ENCODE results near the gene RPL10. TPM values are rescaled to one million over a fixed set of nuclear protein-coding genes. Genes with fewer than 3 reads are reported as not detected.
A peak's percentile ranks its signal among the peaks of the same experiment; 100 is the strongest.

RPL10 gene
- total RNA-seq, 3 donors from 2014 or later = 3,297 to 3,503 (median 3,452) TPM

DNA sequence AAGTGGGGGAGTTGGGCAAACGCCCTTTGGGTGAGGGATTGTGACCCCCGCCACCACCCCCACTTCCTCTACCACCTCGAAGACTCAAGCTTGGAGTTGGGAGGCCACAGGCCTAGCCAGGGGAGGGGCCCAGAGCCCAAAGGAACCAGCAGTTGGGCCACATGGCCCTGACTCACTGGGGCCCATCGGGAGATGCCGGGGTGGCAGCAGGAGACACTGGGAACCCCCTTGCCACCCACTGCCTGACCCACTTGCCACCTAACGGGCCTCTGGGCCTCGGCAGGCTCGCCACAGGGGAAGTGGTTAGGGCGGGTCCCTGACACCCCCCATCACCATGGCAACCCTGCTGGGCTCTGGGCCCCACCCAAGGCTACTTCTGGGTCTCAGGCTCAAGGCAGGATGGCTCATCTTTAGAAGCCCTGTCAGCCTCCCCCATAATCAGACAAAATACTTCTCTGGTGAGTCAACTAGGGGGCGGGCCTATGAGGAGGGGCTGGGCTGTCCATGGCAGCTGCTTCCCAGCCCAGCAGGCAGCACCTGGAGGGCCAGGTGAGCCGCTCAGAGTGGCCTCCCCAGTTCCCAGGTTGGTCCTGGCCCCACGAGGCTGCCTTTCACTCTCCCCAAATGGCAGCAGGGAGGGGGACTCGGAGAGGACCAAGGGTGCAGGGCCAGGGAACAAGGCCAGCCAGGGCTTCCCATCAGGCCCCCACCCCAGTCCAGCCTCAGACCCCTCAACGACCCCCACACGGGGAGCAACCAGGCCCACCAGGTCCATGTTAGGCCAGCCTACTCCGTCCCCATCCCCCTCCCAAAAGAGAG lies 29.3 kb upstream of the RPL10 start:
- H3K4me3 Mint-ChIP-seq = peak overlapping the region; percentile 94
- peaks cover 27% of the 10 kb centered on the region for H3K4me1 Mint-ChIP-seq (ENCODE audit: low read depth)
- no peaks in the 10 kb centered on the region for H3K27me3 Mint-ChIP-seq (ENCODE audit: low read depth)
- peaks cover 5% of the 10 kb centered on the region for H3K36me3 Mint-ChIP-seq (ENCODE audit: insufficient read depth)
- no peaks in the 10 kb centered on the region for H3K9me3 Mint-ChIP-seq
- ATAC-seq = peak; percentile 53 to 60
- DNase-seq = peak; percentile 90

DNA sequence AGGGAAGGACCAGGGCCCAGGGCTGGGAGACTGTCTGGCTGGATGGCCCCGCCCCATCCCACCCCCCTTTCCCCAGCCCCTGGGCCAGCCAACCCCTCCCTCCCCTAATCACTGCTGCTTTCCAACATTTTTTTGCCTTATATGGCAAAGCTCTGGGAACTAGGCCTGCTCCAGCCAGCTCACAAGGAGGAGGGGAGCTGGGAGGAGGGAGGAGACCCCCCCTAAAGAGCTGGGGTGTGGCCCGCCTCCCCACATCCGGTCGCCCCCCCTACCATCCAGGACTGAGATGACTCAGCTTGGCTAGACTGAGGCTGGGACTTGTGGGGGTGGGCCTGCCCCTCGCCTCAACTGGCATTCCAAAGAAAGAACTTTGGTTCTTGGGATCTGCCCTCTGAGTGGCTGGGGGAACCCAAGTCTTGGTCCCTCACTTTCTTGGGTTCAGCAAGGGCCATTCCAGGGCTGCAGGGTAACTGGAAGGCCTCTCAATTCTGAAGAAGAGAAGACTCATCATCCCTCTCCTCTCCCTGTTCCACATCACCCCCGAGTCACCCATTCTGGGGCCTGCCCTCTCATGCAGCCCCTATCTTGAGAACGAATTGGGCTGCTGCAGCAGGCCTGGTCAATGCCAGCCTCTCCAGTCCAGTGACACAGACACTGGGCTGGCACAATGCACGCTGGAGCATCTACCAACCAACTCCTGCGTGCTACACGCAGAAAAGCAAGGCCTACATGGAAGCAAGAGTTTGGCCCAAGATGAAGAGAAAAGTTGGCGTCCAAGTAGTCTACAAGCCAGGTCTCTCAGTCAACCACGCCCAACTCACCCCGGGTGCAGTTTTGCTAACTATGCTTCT lies 28.5 kb upstream of the RPL10 start:
- Mint-ChIP-seq H3K4me1 (ENCODE audit: low read depth) (peaks cover 27% of the 10 kb centered on the region), H3K4me3 (peak overlapping the region; percentile 94), H3K9me3 (no peaks in the 10 kb centered on the region), H3K36me3 (ENCODE audit: insufficient read depth) (peaks cover 5% of the 10 kb centered on the region), H3K27me3 (ENCODE audit: low read depth) (no peaks in the 10 kb centered on the region)
- ATAC-seq (peak; percentile 13), DNase-seq (peak; percentile 69)

DNA sequence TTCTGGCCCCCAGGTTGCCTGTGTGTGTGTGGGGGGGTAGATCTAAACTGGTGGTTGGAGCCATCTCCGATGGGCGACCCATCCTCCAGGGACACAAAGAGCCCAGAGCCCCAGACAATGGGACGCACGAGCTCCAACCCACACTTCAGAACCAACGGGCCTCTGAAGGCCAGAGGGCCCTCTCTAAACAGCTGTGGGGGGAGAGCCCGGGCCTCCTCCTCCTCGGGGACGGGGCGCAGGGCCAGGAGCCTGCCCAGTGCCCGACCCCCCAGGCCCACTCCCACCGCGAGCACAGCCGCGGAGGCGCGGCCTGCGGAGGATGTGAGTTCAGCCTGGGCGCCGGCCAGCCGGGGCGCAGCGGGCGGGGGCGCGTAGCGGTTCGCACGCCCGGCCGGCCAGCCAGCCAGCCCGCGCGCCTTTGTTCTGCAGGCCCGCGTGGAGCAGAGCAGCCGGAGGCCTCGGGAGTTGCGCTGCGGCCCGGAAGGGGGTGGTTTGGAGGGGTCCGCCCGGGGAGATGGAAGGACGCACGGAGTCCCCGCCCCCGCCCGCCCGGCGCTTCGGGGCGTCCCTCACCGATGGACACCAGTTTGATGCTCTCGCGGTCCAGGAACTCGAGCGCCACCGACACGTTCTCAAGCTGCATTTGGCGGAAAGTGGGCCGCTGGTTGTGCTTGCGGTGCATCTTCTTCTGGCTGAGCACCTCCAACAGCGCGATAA lies 27.7 kb upstream of the RPL10 start:
- H3K4me3 Mint-ChIP-seq = peak overlapping the region; percentile 94
- no peaks in the 10 kb centered on the region for H3K27me3 Mint-ChIP-seq (ENCODE audit: low read depth)
- peaks cover 5% of the 10 kb centered on the region for H3K36me3 Mint-ChIP-seq (ENCODE audit: insufficient read depth)
- H3K4me1 Mint-ChIP-seq (ENCODE audit: low read depth) = peaks cover 32% of the 10 kb centered on the region
- no peak for DNase-seq
- H3K9me3 Mint-ChIP-seq = no peaks in the 10 kb centered on the region
- ATAC-seq = no peak

DNA sequence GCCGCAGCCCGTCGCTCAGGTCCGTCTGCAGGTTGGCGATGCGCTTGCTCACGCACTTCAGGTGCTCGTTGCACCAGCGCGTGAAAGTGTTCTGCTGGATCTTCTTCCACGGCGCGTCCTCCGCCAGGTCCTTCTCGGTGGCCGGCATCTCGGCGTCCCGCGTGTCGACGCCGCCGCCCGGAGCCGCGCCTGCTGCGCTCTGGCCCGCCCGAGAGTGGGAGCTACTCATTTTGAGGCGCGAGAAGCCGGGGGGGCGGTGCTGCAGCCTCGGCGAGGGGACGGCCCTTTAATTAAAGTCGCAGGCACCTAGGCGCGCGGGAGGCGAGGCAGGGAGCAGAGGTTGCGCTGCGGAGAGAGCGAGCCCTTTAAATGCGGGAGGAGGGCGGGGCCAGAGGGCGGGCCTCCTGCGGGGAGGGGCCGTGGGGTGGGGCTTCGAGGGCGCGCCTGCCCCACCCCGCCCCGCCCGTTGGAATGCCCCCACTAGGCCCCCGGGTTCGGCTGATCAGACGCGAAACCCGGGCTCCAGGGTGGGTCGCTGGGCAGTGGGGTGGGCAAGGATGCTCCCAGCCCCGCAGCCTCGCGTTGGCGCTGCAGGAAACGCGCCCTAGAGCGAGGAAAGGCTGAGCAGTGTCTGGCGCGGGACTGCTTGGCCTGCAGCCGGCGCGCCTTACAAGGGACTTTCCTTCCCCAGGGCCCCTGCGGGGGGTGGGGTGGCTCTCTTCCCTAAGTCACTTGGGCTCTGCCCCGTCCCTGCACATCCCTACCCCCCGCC lies 27.0 kb upstream of the RPL10 start:
- Mint-ChIP-seq H3K36me3 (ENCODE audit: insufficient read depth) (peaks cover 5% of the 10 kb centered on the region), H3K4me1 (ENCODE audit: low read depth) (peaks cover 30% of the 10 kb centered on the region), H3K4me3 (peak overlapping the region; percentile 81), H3K9me3 (no peaks in the 10 kb centered on the region), H3K27me3 (ENCODE audit: low read depth) (no peaks in the 10 kb centered on the region)
- peak; percentile 91 for DNase-seq
- ATAC-seq = peak; percentile 58 to 68

DNA sequence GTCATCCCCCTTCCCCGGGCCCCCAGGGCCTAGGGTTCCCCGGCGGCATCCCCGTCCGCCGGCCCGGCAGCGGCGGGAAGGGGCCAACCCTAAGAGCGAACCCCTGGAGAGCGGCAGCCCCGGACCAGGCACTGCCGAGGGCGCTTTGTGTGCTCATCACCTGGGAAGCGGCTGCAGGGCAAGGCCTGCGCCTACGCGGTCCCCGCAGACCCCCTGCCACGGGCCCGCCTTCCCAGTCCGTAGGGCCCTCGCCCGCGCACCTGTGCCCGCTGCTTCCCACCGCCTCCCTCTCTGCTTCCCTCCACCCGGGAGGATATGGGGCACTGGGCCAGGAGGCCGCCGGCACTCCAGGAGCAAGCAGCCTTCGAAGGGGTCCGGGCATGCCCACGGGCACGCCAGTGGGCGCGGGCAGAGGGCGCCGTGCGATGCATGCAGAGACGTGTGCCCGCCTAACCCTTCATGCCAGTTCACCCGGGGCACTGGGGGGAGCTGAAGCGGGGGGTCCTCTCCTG lies 26.3 kb upstream of the RPL10 start:
- peak in 1 of 2 donors; percentile 0 for ATAC-seq
- Mint-ChIP-seq H3K4me3 (peak overlapping the region; percentile 75), H3K36me3 (ENCODE audit: insufficient read depth) (peaks cover 5% of the 10 kb centered on the region), H3K27me3 (ENCODE audit: low read depth) (no peaks in the 10 kb centered on the region), H3K9me3 (no peaks in the 10 kb centered on the region), H3K4me1 (ENCODE audit: low read depth) (peaks cover 28% of the 10 kb centered on the region)
- DNase-seq = no peak

DNA sequence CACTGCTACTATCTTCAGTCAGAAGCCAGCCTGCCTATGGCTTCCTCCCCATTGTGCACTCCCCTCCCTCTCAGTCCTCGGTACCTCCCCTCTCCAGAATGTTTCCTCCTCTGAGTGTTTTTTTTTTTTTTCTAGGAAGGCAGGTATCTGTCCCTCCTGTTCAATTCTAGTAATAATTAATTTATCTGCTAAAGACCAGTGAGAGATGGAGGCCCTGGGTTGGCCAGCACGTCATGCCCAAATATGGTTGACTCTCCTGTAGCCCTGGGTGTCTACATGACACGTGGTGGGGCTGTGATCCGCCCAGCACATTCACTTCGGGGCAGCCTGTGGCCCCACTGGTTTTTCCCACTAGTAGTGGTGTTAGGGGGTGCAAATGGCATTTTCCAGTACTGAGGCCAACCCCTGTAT lies 25.6 kb upstream of the RPL10 start:
- peaks cover 28% of the 10 kb centered on the region for H3K4me1 Mint-ChIP-seq (ENCODE audit: low read depth)
- ATAC-seq (no peak), DNase-seq (no peak)
- H3K36me3 Mint-ChIP-seq (ENCODE audit: insufficient read depth) = peaks cover 5% of the 10 kb centered on the region
- H3K27me3 Mint-ChIP-seq (ENCODE audit: low read depth) = no peaks in the 10 kb centered on the region
- H3K4me3 Mint-ChIP-seq = peak overlapping the region; percentile 75
- H3K9me3 Mint-ChIP-seq = no peaks in the 10 kb centered on the region

DNA sequence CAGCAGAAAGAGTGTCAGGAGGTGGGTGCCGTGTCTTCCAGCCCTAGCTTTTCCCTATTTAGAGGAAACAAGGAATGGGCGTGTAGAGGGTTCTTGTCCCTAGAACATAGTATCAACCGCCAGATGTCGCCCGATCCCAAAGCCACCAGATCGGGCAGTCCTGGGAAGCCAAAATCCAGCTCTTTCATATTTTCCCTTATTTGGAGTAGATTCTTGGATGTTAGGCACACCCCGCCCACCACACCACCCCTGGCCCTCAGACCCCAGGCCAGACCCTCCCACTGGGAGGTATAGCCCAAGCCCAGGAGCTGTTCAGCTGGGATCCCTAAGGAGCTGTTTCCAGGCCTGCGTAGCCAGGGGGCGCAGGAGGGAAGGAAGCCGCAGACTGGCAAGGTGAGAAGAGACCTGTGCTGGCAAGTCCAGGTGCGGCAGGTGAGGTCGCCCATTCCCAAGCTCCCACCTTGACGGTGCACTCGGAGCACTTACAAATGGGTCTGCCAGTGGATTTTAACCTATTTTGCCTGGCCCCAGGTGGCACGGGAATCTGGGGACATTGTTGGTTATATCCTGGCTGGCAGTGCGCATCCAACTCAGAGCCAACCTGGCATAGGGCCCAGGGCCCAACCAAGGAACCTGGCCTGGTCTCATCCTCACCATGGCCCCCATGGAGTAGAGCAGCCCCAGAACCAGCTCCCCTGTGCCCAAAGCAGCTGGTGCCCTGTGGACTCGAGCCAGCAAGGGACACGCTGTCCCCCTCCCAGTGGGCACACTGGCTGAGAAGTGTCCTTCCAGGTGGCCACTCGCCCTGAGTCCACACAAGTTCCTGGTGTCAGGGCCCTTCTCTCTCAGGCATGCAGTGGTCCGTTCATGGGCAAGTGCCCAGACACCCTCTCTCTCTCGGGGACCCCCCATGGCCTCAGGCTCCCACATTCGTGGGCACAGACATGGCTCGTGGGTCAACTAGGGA lies 24.6 kb upstream of the RPL10 start:
- ATAC-seq = no peak
- DNase-seq = no peak
- no peaks in the 10 kb centered on the region for H3K9me3 Mint-ChIP-seq
- H3K27me3 Mint-ChIP-seq (ENCODE audit: low read depth) = no peaks in the 10 kb centered on the region
- peak overlapping the region; percentile 68 for H3K4me3 Mint-ChIP-seq
- peaks cover 2% of the 10 kb centered on the region for H3K36me3 Mint-ChIP-seq (ENCODE audit: insufficient read depth)
- H3K4me1 Mint-ChIP-seq (ENCODE audit: low read depth) = peaks cover 23% of the 10 kb centered on the region

DNA sequence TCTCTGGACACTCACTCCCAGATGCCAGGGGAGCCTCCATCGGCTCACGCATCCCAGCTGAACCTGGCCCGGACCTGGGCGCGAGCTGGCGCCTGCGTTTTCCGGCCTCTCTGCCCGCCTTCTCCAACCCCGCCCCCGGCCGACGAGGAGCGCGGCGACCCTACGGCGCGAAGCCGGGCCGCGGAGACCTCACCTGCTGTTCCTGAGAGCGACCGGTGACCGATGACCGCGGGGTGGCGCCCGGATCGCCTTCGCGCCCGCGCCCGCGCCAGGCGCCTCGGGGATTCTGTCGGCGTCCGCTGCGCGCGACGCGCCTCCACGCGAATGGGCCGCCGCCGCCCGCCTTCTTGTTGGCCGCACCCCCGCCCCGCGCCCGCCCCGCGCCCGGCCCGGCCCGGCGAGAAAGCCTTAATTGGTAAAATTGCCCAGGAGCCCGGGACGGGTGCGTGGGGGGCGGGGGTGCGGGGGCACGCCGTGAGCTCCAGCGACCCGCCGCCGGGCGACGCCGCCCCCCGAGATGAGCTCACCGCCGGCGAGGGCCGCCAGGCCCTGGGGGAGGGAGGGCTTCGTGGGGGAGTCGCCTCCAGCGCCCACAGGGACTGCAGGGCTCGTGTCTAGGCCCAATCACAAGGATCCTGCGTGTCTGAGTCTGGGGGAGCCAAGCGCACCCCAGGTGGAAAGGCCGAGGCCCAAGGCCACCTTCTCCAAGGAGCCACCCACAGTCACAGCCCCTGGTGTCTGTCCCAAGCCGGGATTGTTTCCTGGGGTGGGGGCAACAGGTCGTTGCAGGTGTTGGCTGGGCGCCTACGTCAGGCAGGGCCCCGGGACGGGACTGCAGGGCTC lies 23.6 kb upstream of the RPL10 start, which contains the start of gene FLNA:
TSS of gene FLNA (minus strand) at position 322 of the 843 bp plus-strand sequence. CDS start 3,389 bp downstream, outside the sequence.
- no peak for DNase-seq
- no peak for ATAC-seq
- Mint-ChIP-seq H3K4me3 (peak within 1 kb of the TSS; percentile 68), H3K4me1 (ENCODE audit: low read depth) (peaks cover 23% of the 10 kb centered on the region), H3K27me3 (ENCODE audit: low read depth) (no peaks in the 10 kb centered on the region), H3K36me3 (ENCODE audit: insufficient read depth) (peaks cover 2% of the 10 kb centered on the region), H3K9me3 (no peaks in the 10 kb centered on the region)

DNA sequence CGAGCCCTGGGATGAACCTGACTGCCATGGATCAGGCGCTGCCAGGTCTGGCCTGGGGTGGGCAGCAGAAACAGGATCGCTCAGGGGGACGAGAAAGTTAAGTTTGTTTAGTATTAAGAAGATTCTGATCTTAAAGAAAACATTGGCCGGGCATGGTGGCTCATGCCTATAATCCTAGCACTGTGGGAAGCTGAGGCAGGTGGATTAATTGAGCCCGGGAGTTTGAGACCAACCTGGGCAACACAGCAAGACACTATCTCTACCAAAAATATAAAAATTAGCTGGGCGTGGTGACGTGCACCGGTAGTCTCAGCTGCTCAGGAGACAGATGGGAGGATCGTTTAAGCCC lies 23.0 kb upstream of the RPL10 start:
- H3K4me3 Mint-ChIP-seq = no peak overlapping the region
- H3K27me3 Mint-ChIP-seq (ENCODE audit: low read depth) = no peaks in the 10 kb centered on the region
- ATAC-seq (no peak), DNase-seq (no peak)
- H3K36me3 Mint-ChIP-seq (ENCODE audit: insufficient read depth) = peaks cover 2% of the 10 kb centered on the region
- H3K9me3 Mint-ChIP-seq = no peaks in the 10 kb centered on the region
- peaks cover 23% of the 10 kb centered on the region for H3K4me1 Mint-ChIP-seq (ENCODE audit: low read depth)

DNA sequence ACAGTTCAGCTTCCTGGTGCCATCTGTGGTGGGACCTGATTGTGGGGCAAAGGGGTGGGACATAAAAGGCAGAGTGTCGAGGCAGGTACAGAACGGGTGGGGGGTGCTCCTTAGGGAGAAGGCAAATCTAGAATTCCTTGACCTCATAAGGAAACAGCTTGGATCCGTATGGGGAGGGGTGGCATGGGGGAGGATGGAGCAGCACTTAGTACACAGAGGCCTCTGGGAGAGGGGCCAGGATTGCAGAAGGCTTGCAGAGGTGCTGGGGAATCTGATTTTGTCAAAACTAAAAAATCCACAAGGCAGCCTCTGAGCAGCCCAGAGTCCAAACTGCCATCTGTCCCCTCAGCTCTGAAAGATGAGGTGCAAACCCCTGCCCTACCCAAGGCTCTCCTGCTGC lies 21.4 kb upstream of the RPL10 start:
- ATAC-seq = no peak
- Mint-ChIP-seq H3K9me3 (no peaks in the 10 kb centered on the region), H3K4me3 (no peak overlapping the region), H3K36me3 (ENCODE audit: insufficient read depth) (peaks cover 2% of the 10 kb centered on the region), H3K4me1 (ENCODE audit: low read depth) (peaks cover 25% of the 10 kb centered on the region), H3K27me3 (ENCODE audit: low read depth) (no peaks in the 10 kb centered on the region)
- no peak for DNase-seq

DNA sequence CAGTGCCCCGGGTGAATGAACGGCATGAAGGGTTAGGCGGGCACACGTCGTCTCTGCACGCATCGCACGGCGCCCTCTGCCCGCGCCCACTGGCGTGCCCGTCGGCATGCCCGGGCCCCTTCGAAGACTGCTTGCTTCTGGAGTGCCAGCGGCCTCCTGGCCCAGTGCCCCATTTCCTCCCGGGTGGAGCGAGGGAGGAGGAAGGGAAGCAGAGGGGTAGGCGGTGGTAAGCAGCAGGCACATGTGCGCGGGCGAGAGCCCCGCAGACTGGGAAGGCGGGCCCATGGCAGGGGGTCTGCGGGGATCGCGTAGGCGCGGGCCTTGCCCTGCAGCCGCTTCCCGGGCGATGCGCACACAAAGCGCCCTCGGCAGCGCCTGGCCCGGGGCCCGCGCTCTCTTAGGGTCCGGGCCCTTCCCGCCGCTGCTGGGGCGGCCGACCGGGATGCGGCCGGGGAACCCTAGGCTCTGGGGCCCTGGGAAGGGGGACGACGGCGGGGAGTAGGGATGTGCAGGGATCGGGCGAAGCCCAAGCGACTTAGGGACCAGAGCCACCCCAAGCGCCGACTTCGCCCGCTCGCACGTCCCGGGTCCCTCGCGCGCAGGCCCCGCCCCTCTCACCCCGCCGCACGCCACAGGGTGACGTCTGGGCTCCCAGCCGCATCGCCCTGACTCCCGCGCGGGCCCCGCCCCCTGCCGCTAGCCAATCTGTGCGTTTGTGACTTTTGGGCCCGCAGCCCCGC lies 19.9 kb upstream of the RPL10 start:
- peaks cover 16% of the 10 kb centered on the region for H3K4me1 Mint-ChIP-seq (ENCODE audit: low read depth)
- peak; percentile 1 for ATAC-seq
- H3K9me3 Mint-ChIP-seq = no peaks in the 10 kb centered on the region
- H3K4me3 Mint-ChIP-seq = peak overlapping the region; percentile 63
- no peaks in the 10 kb centered on the region for H3K27me3 Mint-ChIP-seq (ENCODE audit: low read depth)
- peaks cover 2% of the 10 kb centered on the region for H3K36me3 Mint-ChIP-seq (ENCODE audit: insufficient read depth)
- no peak for DNase-seq

Measured in activated T-cell treated with anti-CD3 and anti-CD28 coated beads, Interleukin-2, amount 50 U/mL, for 4 hours (primary cell).